ENCODE results near the gene LRRTM3. TPM values are rescaled to one million over a fixed set of nuclear protein-coding genes. Genes with fewer than 3 reads are reported as not detected.

Gene LRRTM3
- total RNA-seq, 1 donor from 2014 or later, result not detected

GRCh38 chr10:67076144-67076543 lies 150.3 kb downstream of the LRRTM3 start:
- H3K27me3 ChIP-seq, result no peaks in the 10 kb centered on the region
- no peak for DNase-seq (ENCODE audit: low spot score in 2 of 2)
- no peaks in the 10 kb centered on the region for H3K4me1 ChIP-seq
- intact Hi-C loops (cut with DNase I), result no loop called here
- no peaks in the 10 kb centered on the region for H3K36me3 ChIP-seq
- no peak for TF ChIP-seq CTCF (IDR thresholded peaks at IDR 0.05)
- H3K9me3 ChIP-seq, result no peaks in the 10 kb centered on the region
- H3K4me3 ChIP-seq, result no peak overlapping the region
- H3K27ac ChIP-seq, result no peak overlapping the region

- no peaks in the 10 kb centered on the region for H3K27me3 ChIP-seq
- no peak for TF ChIP-seq CTCF (IDR thresholded peaks at IDR 0.05)
- no peaks in the 10 kb centered on the region for H3K4me1 ChIP-seq
- no peaks in the 10 kb centered on the region for H3K9me3 ChIP-seq
- H3K27ac ChIP-seq, result no peak overlapping the region
- H3K36me3 ChIP-seq, result no peaks in the 10 kb centered on the region
- DNase-seq (ENCODE audit: low spot score in 2 of 2), result no peak
- intact Hi-C loops (cut with DNase I), result no loop called here
- no peak overlapping the region for H3K4me3 ChIP-seq
Observed at GRCh38 chr10:67077376-67077775, 151.5 kb downstream of the LRRTM3 start.

- H3K27me3 ChIP-seq, result no peaks in the 10 kb centered on the region
- H3K27ac ChIP-seq, result no peak overlapping the region
- H3K4me3 ChIP-seq, result no peak overlapping the region
- no peak for DNase-seq (ENCODE audit: low spot score in 2 of 2)
- no peaks in the 10 kb centered on the region for H3K36me3 ChIP-seq
- H3K9me3 ChIP-seq, result no peaks in the 10 kb centered on the region
- intact Hi-C loops (cut with DNase I), result no loop called here
- no peak for TF ChIP-seq CTCF (IDR thresholded peaks at IDR 0.05)
- H3K4me1 ChIP-seq, result no peaks in the 10 kb centered on the region
Observed at GRCh38 chr10:67079126-67079525, 153.3 kb downstream of the LRRTM3 start.

GRCh38 chr10:67086327-67087134 lies 160.7 kb downstream of the LRRTM3 start:
- Histone ChIP-seq H3K4me3 (no peak overlapping the region), H3K36me3 (no peaks in the 10 kb centered on the region), H3K9me3 (no peaks in the 10 kb centered on the region), H3K27ac (no peak overlapping the region), H3K4me1 (peaks cover 0 to 2% of the 10 kb centered on the region in 2 donors), H3K27me3 (no peaks in the 10 kb centered on the region)
- DNase-seq (ENCODE audit: low spot score in 2 of 2), result no peak
- no peak for TF ChIP-seq CTCF (IDR thresholded peaks at IDR 0.05)
- intact Hi-C loops (cut with DNase I), result no loop called here

- TF ChIP-seq CTCF (IDR thresholded peaks at IDR 0.05), result no peak
- DNase-seq (ENCODE audit: low spot score in 2 of 2), result no peak
- H3K27ac ChIP-seq, result no peak overlapping the region
- intact Hi-C loops (cut with DNase I), result no loop called here
- H3K4me3 ChIP-seq, result no peak overlapping the region
- H3K27me3 ChIP-seq, result no peaks in the 10 kb centered on the region
- H3K9me3 ChIP-seq, result no peaks in the 10 kb centered on the region
- no peaks in the 10 kb centered on the region for H3K36me3 ChIP-seq
- peaks cover 0 to 2% of the 10 kb centered on the region in 2 donors for H3K4me1 ChIP-seq
Observed at GRCh38 chr10:67087135-67087425, 161.2 kb downstream of the LRRTM3 start.

GRCh38 chr10:67088036-67088435 lies 162.2 kb downstream of the LRRTM3 start:
- intact Hi-C loops (cut with DNase I), result no loop called here
- H3K27me3 ChIP-seq, result no peaks in the 10 kb centered on the region
- no peak overlapping the region for H3K27ac ChIP-seq
- TF ChIP-seq CTCF (IDR thresholded peaks at IDR 0.05), result no peak
- H3K4me3 ChIP-seq, result no peak overlapping the region
- H3K4me1 ChIP-seq, result peaks cover 0 to 2% of the 10 kb centered on the region in 2 donors
- no peaks in the 10 kb centered on the region for H3K36me3 ChIP-seq
- H3K9me3 ChIP-seq, result no peaks in the 10 kb centered on the region
- DNase-seq (ENCODE audit: low spot score in 2 of 2), result no peak
